Fibroblast of skin of left biceps (primary cell): ENCODE data around the gene UBE3D.
A peak's percentile ranks its signal among the peaks of the same experiment; 100 is the strongest.
"Not testable (repeated sequence)": the region's sequence is repeated elsewhere in the genome, so short reads cannot be mapped to it uniquely, and the experiment has no call there.

ENCODE experiments used
- DNase-seq, 2 experiments: peaks; one replicate each; pipeline ENCODE4 v3.0.0-alpha.2; 2013; ENCODE audit warnings: low read depth in 2 of 2

UBE3D gene

DNA sequence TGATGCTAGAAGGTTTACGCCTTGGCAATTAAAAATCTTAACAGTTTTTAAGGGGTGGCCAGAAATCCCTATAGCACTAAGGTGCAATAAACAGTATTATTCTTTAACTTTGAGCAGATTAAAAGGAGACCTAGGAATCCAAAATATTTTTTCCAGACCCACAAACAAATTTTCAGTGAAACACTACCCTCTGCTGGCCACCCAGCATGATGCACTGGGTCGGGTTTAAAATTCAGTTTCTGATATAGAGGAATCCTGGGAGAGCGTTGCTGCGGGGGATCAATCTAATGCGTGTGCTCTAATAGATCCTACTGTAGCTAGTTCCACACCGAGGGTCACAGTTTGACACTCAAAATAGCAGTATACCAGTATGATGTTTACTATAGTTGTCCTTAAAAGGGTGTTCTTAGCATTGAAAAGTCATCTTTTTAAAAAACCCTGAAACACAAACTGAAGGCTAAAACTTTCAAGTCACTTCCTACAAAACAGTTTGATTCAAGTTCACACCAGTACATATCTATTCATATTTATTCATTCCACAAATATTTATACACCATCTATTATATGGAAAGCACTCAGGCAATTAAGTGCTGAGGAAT, 10.2 kb downstream of the UBE3D start:
- DNase-seq, result no peak

DNA sequence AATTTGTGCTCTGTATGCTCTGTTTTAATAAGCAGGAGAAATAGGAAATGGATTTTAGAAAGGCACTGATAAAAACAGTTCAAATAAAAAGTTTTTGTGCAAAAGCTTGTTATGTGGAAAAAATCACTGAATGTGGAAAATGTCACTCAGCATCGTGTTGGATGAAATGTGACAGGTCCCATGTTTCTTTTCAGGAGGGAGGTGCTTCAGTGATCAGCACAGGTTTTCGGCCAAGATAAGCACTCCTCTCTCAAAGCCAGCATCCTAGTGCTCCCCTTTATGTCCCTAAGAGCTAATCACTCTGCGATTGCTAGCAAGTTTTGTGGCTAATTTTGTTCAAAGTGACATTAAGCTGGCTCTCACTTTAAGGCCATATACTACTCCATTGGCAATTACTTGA, 12.0 kb downstream of the UBE3D start:
- DNase-seq, result no peak

GRCh38 chr6:83051377-83052172, 14.1 kb downstream of the UBE3D start:
- DNase-seq, result no peak

GRCh38 chr6:83047065-83047754, 18.4 kb downstream of the UBE3D start:
- no peak for DNase-seq

DNA sequence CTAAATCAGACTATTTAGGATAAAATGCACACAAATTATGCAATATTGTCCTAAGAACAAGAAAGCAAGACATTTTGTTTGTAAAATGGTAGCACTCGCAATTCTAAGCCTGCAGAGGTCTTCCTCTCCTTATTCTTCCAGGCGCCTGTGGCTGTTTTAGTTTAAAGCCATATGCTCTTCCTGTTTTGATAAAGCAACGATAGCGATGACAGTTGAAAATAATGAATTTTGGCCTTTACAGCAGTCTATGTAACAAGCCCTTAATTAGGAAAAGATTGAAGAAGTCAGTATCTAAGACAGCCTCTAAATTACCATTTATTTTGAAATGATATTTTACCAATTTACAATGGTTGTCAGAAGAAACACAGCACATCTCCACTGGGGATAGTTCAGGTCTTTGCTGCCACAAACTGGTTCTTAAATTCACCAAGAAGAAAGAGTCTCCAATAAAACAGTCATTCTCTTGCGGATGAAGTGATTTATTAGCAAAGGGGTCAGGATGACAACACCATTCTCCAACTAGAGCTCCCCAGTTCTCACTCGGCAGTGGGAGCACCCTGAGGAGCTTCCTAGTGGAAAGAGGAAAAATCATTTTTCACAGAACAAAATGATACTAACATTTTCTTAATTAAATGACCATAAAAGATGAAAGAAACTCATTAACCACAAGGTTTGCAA, 21.4 kb downstream of the UBE3D start:
- DNase-seq, result peak in 1 of 2 experiments; percentile 32

GRCh38 chr6:83042467-83043053, 23.1 kb downstream of the UBE3D start:
- no peak for DNase-seq

- no peak for DNase-seq
These were observed 27.4 kb downstream of the UBE3D start for GRCh38 chr6:83038246-83038645.

DNA sequence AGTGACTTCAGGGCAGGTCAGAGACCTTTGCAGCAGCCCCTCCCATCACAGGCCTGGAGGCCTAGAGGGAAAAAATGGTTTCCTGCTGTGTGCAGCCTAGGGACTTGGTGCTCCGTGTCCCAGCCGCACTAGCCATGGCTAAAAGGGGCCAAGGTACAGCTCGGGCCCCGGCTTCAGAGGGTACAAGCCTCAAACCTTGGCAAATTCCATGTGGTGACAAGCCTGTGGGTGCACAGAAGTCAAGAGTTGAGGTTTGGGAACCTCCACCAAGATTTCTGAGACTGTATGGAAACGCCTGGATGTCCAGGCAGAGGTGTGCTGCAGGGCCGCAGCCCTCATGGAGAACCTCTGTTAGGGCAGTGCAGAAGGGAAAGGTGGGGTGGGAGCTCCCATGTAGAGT, 34.0 kb downstream of the UBE3D start:
- DNase-seq, result no peak

- DNase-seq, result no peak
These were observed 45.9 kb downstream of the UBE3D start for GRCh38 chr6:83019741-83020140.

- DNase-seq, result not testable (repeated sequence)
These were observed 54.5 kb downstream of the UBE3D start for GRCh38 chr6:83011131-83011530.

DNA sequence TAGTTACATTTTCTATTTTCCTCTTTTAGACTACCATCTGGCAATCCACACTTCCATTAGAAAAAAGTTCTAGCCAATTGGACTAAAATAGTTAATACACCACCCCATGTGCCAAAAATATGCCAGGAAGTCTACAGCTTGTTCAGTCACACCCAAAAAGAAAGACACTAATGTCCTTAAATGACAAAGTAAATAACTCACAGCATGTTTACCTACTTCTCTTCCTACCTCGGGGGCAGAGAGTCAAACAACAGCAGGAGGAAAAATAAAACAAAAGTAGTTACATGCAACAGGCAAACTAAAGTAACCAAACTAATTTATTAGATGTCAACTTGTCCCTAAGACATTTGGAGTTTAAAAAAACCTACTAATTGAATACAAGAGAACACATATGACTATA, 57.0 kb downstream of the UBE3D start:
- DNase-seq, result no peak

GRCh38 chr6:83006270-83006905, 59.3 kb downstream of the UBE3D start:
- no peak for DNase-seq

DNA sequence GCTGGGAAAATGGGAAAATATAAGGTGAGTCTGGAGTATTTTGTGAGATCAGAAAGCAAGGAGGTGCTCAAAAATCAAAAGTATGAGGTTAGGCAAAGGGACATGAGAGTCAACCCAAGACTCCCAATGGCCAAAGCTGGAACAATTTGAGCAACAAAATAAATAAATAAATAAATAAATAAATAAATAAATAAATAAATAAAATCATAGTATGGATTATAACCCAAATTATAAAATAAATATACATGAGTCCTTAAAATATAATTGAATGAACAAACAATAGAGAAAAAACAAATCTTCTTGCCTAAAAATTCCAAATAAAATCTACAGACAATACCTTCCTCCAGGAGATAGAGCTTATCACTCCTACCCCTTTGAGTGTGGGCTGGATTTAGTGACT, 69.5 kb downstream of the UBE3D start:
- DNase-seq, result no peak

DNA sequence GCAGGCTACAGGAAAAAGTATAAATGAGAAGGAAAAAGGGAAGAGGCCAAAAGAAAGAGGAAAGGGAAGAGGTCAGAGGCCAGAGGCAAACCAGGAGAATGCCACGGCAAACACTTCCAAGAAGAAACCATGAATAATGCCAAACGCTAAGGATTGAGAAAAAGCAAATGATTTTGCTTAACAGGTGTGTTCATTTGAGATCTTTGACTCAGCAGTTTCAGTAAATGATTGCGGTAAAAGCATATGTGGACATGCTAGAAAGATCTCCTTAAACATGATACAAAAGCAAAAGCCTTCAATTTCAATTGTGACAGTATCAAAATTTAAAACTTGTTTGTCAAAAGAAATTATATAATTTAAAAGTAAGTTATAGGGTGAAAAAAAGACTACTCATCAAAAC, 70.6 kb downstream of the UBE3D start:
- no peak for DNase-seq

DNA sequence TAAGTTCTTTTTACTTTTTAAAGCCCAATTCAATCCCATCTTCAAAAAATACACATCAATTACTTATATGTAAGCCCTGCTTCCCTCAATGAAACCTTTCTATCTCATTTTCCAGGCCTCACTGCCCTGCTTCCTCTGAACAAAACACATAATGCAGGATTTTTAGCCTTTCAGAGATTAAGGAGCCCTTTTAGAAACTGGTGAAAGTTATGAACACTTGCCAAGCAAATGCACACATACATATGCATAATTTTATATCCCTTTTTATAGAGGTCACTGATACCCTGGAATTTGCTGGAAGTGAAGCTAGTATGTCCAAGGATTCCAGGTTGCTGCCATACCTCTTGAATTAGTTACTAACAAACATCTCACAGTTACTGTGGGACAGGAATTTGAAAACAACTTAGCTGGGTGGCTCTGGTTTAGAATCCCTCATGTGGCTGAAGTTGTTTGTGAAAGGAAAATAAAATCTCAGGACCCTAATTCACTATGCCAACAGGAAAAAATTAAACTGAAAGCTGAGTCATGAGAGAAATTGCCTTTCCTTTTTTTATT, 75.8 kb downstream of the UBE3D start:
- no peak for DNase-seq

DNA sequence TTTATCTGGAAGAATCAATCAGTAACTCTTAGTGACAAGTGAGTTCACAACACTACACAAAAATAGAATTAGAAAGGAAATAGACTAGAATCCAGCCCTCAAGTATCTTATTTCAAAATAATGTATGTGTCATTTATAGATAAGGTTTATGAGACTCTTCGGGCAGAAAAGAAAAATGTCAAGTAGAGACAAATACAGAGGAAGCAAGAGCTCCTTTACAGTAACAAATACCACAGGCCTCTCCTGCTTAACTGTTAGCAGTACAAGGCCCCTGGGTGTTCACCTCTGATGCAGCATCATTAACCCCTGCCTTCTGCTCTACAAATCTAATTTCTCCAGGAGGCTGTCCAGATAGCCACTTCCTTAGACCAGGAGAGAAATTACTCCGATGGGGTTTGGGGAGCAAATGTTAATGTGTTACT, 76.7 kb downstream of the UBE3D start:
- no peak for DNase-seq

DNA sequence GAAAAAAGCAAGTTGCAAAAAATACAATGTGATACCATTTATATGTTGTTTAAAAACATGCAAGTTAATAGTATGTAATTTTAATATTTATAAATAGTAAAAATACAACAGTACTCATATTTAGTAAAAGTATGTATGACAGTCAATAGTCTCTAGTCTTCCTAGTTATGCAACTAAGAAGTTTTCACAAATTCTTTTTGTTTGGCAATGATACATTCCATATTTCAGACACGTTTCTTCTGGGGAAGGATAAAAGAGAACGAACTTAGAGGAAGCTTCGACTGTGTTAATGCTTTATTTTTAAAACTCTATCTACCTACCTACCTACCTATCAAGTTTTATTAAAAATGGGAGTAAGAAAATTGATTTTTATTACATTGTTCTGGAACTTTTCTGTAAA, 77.7 kb downstream of the UBE3D start:
- DNase-seq, result no peak

- peak in 1 of 2 experiments; percentile 13 for DNase-seq
These were observed 78.2 kb downstream of the UBE3D start for GRCh38 chr6:82987416-82987815.

DNA sequence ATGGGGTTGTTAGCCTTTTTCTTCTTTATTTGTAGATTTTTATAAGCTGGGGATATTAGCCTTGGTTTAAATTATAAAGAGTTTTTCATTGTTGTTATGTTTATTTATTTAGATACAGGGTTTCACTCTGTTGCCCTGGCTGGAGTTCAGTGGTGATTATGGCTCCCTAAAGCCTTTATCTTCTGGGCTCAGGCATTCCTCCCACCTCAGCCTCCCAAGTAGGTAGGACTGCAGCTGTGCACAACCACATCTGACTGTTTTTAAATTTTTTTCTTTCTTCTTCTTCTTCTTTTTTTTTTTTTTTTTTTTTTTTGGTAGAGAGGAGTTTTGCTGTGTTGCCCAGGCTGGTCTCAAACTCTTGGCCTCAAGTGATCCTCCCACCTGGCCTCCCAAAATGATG, 80.9 kb downstream of the UBE3D start:
- DNase-seq, result no peak

GRCh38 chr6:82980086-82980485, 85.6 kb downstream of the UBE3D start:
- DNase-seq, result peak; percentile 67 to 68

- no peak for DNase-seq
These were observed 86.0 kb downstream of the UBE3D start for GRCh38 chr6:82979657-82980056.
